ENCODE data around the gene NUP188.

The NUP188 gene

GRCh38 chr9:129007035-129007765 lies 59.7 kb downstream of the NUP188 start:
- H3K9ac ChIP-seq (ENCODE audit: low read depth in 1 of 2, low read length in 2 of 2) = no peak overlapping the region
- no peak overlapping the region for H3K27ac ChIP-seq (ENCODE audit: low read depth, low read length)
- peaks cover 0 to 3% of the 10 kb centered on the region in 2 donors for H3K4me1 ChIP-seq (ENCODE audit: control insufficient read depth in 1 of 2, insufficient read depth in 2 of 2, low read length in 2 of 2)
- peaks cover 39 to 71% of the 10 kb centered on the region in 2 donors for H3K36me3 ChIP-seq (ENCODE audit: control insufficient read depth in 1 of 2, insufficient read depth in 2 of 2, low read length in 2 of 2)
- H3K4me3 ChIP-seq (ENCODE audit: low read depth in 1 of 2, low read length in 2 of 2) = no peak overlapping the region
- no peaks in the 10 kb centered on the region for H3K9me3 ChIP-seq (ENCODE audit: control insufficient read depth in 1 of 2, low read length in 2 of 2)
- H3K27me3 ChIP-seq (ENCODE audit: control insufficient read depth in 1 of 2, insufficient read depth in 2 of 2, low read length in 2 of 2) = no peaks in the 10 kb centered on the region

GRCh38 chr9:129007766-129008468 lies 60.4 kb downstream of the NUP188 start:
- Histone ChIP-seq H3K9ac (ENCODE audit: low read depth in 1 of 2, low read length in 2 of 2) (no peak overlapping the region), H3K27ac (ENCODE audit: low read depth, low read length) (no peak overlapping the region), H3K27me3 (ENCODE audit: control insufficient read depth in 1 of 2, insufficient read depth in 2 of 2, low read length in 2 of 2) (no peaks in the 10 kb centered on the region), H3K36me3 (ENCODE audit: control insufficient read depth in 1 of 2, insufficient read depth in 2 of 2, low read length in 2 of 2) (peaks cover 40 to 71% of the 10 kb centered on the region in 2 donors), H3K4me3 (ENCODE audit: low read depth in 1 of 2, low read length in 2 of 2) (no peak overlapping the region), H3K4me1 (ENCODE audit: control insufficient read depth in 1 of 2, insufficient read depth in 2 of 2, low read length in 2 of 2) (peaks cover 0 to 3% of the 10 kb centered on the region in 2 donors), H3K9me3 (ENCODE audit: control insufficient read depth in 1 of 2, low read length in 2 of 2) (no peaks in the 10 kb centered on the region)

- Histone ChIP-seq H3K4me1 (ENCODE audit: control insufficient read depth in 1 of 2, insufficient read depth in 2 of 2, low read length in 2 of 2) (peaks cover 0 to 3% of the 10 kb centered on the region in 2 donors), H3K4me3 (ENCODE audit: low read depth in 1 of 2, low read length in 2 of 2) (no peak overlapping the region), H3K27me3 (ENCODE audit: control insufficient read depth in 1 of 2, insufficient read depth in 2 of 2, low read length in 2 of 2) (no peaks in the 10 kb centered on the region), H3K27ac (ENCODE audit: low read depth, low read length) (no peak overlapping the region), H3K9ac (ENCODE audit: low read depth in 1 of 2, low read length in 2 of 2) (no peak overlapping the region), H3K36me3 (ENCODE audit: control insufficient read depth in 1 of 2, insufficient read depth in 2 of 2, low read length in 2 of 2) (peaks cover 42 to 71% of the 10 kb centered on the region in 2 donors), H3K9me3 (ENCODE audit: control insufficient read depth in 1 of 2, low read length in 2 of 2) (no peaks in the 10 kb centered on the region)
These were observed 61.0 kb downstream of the NUP188 start for GRCh38 chr9:129008469-129008965.

- no peaks in the 10 kb centered on the region for H3K9me3 ChIP-seq (ENCODE audit: control insufficient read depth in 1 of 2, low read length in 2 of 2)
- H3K4me1 ChIP-seq (ENCODE audit: control insufficient read depth in 1 of 2, insufficient read depth in 2 of 2, low read length in 2 of 2) = peaks cover 0 to 3% of the 10 kb centered on the region in 2 donors
- no peak overlapping the region for H3K4me3 ChIP-seq (ENCODE audit: low read depth in 1 of 2, low read length in 2 of 2)
- H3K27me3 ChIP-seq (ENCODE audit: control insufficient read depth in 1 of 2, insufficient read depth in 2 of 2, low read length in 2 of 2) = no peaks in the 10 kb centered on the region
- H3K27ac ChIP-seq (ENCODE audit: low read depth, low read length) = no peak overlapping the region
- H3K36me3 ChIP-seq (ENCODE audit: control insufficient read depth in 1 of 2, insufficient read depth in 2 of 2, low read length in 2 of 2) = peaks cover 43 to 77% of the 10 kb centered on the region in 2 donors
- H3K9ac ChIP-seq (ENCODE audit: low read depth in 1 of 2, low read length in 2 of 2) = no peak overlapping the region
These were observed 61.6 kb downstream of the NUP188 start for GRCh38 chr9:129008986-129009583.

DNA sequence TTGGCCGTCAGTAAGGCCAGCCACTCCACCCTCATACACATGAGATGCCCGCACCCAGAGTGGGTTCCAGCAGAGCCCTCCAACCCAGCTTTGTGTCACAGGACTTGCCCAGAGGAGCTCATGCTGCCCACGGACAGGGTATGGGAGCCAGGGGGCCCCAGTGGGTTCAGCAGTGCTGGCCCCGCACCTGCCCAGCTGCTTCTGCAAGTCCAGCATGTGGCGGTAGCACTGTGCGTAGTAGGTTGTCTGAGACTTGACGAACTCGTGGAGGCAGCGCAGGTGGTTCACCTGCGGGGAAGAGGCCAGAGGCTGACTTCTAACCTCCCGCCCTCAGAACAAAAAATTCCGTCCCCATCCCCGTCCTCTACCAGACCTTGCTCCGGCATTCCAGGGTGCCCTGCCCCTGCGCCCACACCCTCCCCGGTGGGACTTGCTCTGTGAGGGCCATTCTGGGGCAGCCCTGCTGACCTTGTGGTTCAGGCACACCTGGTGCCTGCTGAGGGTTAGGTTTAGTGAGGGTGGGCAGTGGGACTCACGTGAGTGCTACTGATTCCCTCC lies 62.2 kb downstream of the NUP188 start:
- H3K27ac ChIP-seq (ENCODE audit: low read depth, low read length) = no peak overlapping the region
- no peaks in the 10 kb centered on the region for H3K9me3 ChIP-seq (ENCODE audit: control insufficient read depth in 1 of 2, low read length in 2 of 2)
- peaks cover 0 to 3% of the 10 kb centered on the region in 2 donors for H3K4me1 ChIP-seq (ENCODE audit: control insufficient read depth in 1 of 2, insufficient read depth in 2 of 2, low read length in 2 of 2)

GRCh38 chr9:129010267-129010975 lies 62.9 kb downstream of the NUP188 start:
- Histone ChIP-seq H3K4me1 (ENCODE audit: control insufficient read depth in 1 of 2, insufficient read depth in 2 of 2, low read length in 2 of 2) (peaks cover 0 to 3% of the 10 kb centered on the region in 2 donors), H3K27me3 (ENCODE audit: control insufficient read depth in 1 of 2, insufficient read depth in 2 of 2, low read length in 2 of 2) (no peaks in the 10 kb centered on the region), H3K9ac (ENCODE audit: low read depth in 1 of 2, low read length in 2 of 2) (no peak overlapping the region), H3K4me3 (ENCODE audit: low read depth in 1 of 2, low read length in 2 of 2) (no peak overlapping the region), H3K27ac (ENCODE audit: low read depth, low read length) (no peak overlapping the region), H3K9me3 (ENCODE audit: control insufficient read depth in 1 of 2, low read length in 2 of 2) (no peaks in the 10 kb centered on the region), H3K36me3 (ENCODE audit: control insufficient read depth in 1 of 2, insufficient read depth in 2 of 2, low read length in 2 of 2) (peaks cover 41 to 81% of the 10 kb centered on the region in 2 donors)

More for the DNA sequence above, 62.2 kb downstream of the NUP188 start:
- Histone ChIP-seq H3K36me3 (ENCODE audit: control insufficient read depth in 1 of 2, insufficient read depth in 2 of 2, low read length in 2 of 2) (peaks cover 48 to 82% of the 10 kb centered on the region in 2 donors), H3K9ac (ENCODE audit: low read depth in 1 of 2, low read length in 2 of 2) (no peak overlapping the region), H3K27me3 (ENCODE audit: control insufficient read depth in 1 of 2, insufficient read depth in 2 of 2, low read length in 2 of 2) (no peaks in the 10 kb centered on the region), H3K4me3 (ENCODE audit: low read depth in 1 of 2, low read length in 2 of 2) (no peak overlapping the region)

DNA sequence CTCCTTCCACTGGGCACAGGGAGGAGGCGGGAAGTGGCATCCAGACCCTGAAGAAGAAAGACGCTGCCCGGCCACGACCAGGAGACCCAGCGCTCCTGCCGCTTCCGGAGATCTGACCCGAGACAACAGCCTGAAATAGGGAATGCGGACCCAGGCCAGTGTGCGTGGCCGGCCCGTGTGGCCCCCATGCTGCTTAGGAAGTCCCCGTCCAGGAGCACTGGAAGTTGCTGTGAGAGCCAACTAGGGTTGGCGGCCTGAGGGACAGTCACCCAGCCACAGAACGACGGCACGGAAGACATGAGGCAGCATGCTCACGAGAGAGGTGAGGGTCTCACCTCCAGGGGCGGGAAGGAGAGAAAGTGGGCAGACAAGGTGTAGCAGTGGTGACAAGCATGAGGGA lies 63.7 kb downstream of the NUP188 start:
- H3K27ac ChIP-seq (ENCODE audit: low read depth, low read length) = no peak overlapping the region
- no peaks in the 10 kb centered on the region for H3K9me3 ChIP-seq (ENCODE audit: control insufficient read depth in 1 of 2, low read length in 2 of 2)
- no peaks in the 10 kb centered on the region for H3K27me3 ChIP-seq (ENCODE audit: control insufficient read depth in 1 of 2, insufficient read depth in 2 of 2, low read length in 2 of 2)
- no peak overlapping the region for H3K4me3 ChIP-seq (ENCODE audit: low read depth in 1 of 2, low read length in 2 of 2)
- no peak overlapping the region for H3K9ac ChIP-seq (ENCODE audit: low read depth in 1 of 2, low read length in 2 of 2)
- H3K4me1 ChIP-seq (ENCODE audit: control insufficient read depth in 1 of 2, insufficient read depth in 2 of 2, low read length in 2 of 2) = peaks cover 0 to 3% of the 10 kb centered on the region in 2 donors
- peaks cover 35 to 77% of the 10 kb centered on the region in 2 donors for H3K36me3 ChIP-seq (ENCODE audit: control insufficient read depth in 1 of 2, insufficient read depth in 2 of 2, low read length in 2 of 2)

DNA sequence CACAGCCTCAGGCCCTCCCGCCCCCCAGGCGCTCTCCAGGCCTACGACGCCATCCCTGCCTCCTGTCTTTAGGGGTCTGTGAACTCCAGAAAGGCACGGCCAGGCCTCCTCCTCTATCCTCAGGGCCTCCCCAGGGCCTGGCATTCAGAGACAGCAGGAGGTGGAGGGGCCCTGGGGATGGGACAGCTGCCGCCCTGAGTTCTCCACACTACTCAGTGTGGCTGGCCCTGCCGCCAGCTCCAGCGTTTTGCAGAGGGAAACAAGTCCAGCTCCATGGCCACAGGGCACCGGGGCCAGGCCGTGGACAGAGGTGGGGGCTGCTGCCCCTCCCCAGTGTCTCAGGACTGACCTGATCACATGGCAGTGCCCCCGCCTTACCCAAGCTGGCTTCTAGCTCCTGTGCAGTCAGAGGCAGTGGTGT lies 64.3 kb downstream of the NUP188 start:
- H3K27ac ChIP-seq (ENCODE audit: low read depth, low read length) = no peak overlapping the region
- H3K27me3 ChIP-seq (ENCODE audit: control insufficient read depth in 1 of 2, insufficient read depth in 2 of 2, low read length in 2 of 2) = no peaks in the 10 kb centered on the region
- peaks cover 35 to 71% of the 10 kb centered on the region in 2 donors for H3K36me3 ChIP-seq (ENCODE audit: control insufficient read depth in 1 of 2, insufficient read depth in 2 of 2, low read length in 2 of 2)
- H3K9me3 ChIP-seq (ENCODE audit: control insufficient read depth in 1 of 2, low read length in 2 of 2) = no peaks in the 10 kb centered on the region
- no peak overlapping the region for H3K4me3 ChIP-seq (ENCODE audit: low read depth in 1 of 2, low read length in 2 of 2)
- no peak overlapping the region for H3K9ac ChIP-seq (ENCODE audit: low read depth in 1 of 2, low read length in 2 of 2)
- peaks cover 0 to 3% of the 10 kb centered on the region in 2 donors for H3K4me1 ChIP-seq (ENCODE audit: control insufficient read depth in 1 of 2, insufficient read depth in 2 of 2, low read length in 2 of 2)

DNA sequence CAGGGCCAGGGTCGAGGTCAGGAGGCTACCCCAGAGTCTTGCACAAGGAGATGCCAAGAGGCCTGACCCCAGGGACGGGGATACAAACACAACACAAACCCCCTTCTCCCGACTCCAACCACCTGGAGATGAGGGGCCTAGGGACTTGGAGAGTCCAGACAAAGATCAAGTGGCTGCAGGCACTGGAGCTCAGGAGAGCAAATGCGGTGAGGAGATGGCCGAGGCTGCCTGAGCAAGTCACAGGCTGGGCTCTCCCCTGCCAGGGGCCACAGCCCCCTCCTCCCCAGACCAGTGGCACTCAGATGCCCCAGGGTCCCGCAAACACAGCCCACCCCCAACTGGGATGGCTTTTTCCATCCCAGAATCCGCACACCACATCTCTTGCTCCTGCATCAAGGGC lies 64.8 kb downstream of the NUP188 start:
- no peak overlapping the region for H3K27ac ChIP-seq (ENCODE audit: low read depth, low read length)
- H3K9me3 ChIP-seq (ENCODE audit: control insufficient read depth in 1 of 2, low read length in 2 of 2) = no peaks in the 10 kb centered on the region
- H3K9ac ChIP-seq (ENCODE audit: low read depth in 1 of 2, low read length in 2 of 2) = no peak overlapping the region
- H3K4me1 ChIP-seq (ENCODE audit: control insufficient read depth in 1 of 2, insufficient read depth in 2 of 2, low read length in 2 of 2) = no peaks in the 10 kb centered on the region
- H3K4me3 ChIP-seq (ENCODE audit: low read depth in 1 of 2, low read length in 2 of 2) = no peak overlapping the region
- no peaks in the 10 kb centered on the region for H3K27me3 ChIP-seq (ENCODE audit: control insufficient read depth in 1 of 2, insufficient read depth in 2 of 2, low read length in 2 of 2)
- peaks cover 34 to 72% of the 10 kb centered on the region in 2 donors for H3K36me3 ChIP-seq (ENCODE audit: control insufficient read depth in 1 of 2, insufficient read depth in 2 of 2, low read length in 2 of 2)
